CD14-positive monocyte (primary cell): ENCODE data around the gene EVC. TPM values are rescaled to one million over a fixed set of nuclear protein-coding genes. Genes with fewer than 3 reads are reported as not detected.

Source experiments
- DNase-seq, 3 donors: peaks; one replicate each; pipeline ENCODE4 v3.0.0-alpha.2; 2011 to 2022
- H2AFZ ChIP-seq: 2 replicates; pipeline ENCODE4 v1.6.0; 2012; ENCODE audit warnings: mild to moderate bottlenecking, low read depth, low read length, inconsistent platforms; ENCODE audit not compliant: insufficient read depth, poor library complexity, severe bottlenecking
- H3K27ac ChIP-seq, 2 donors: 1 replicate in 1 of 2; 2 replicates in 1 of 2; pipeline ENCODE4 v1.5.1; 2012 to 2013; ENCODE audit warnings: low read length in 2 of 2, control low read depth in 1 of 2, inconsistent platforms in 1 of 2, low read depth in 1 of 2, mild to moderate bottlenecking in 1 of 2
- H3K27me3 ChIP-seq, 2 donors: one replicate each; pipeline versions ENCODE4 v1.6.0 to v1.6.1; 2011 to 2013; ENCODE audit warnings: low read length in 2 of 2; ENCODE audit not compliant: control insufficient read depth in 2 of 2, insufficient read depth in 2 of 2
- H3K36me3 ChIP-seq, 2 donors: replicated peaks in 1 of 2; 1 replicate in 1 of 2; 2 replicates in 1 of 2; pipeline versions ENCODE4 v1.5.1 to v1.6.1; 2012 to 2013; ENCODE audit warnings: low read length in 2 of 2, control low read depth in 1 of 2, inconsistent platforms in 1 of 2, mild to moderate bottlenecking in 1 of 2; ENCODE audit not compliant: insufficient read depth in 2 of 2, control insufficient read depth in 1 of 2
- H3K4me1 ChIP-seq, 2 donors: 1 replicate in 1 of 2; 2 replicates in 1 of 2; pipeline versions ENCODE4 v1.5.1 to v1.6.1; 2012 to 2013; ENCODE audit warnings: low read length in 2 of 2, control low read depth in 1 of 2, inconsistent platforms in 1 of 2, mild to moderate bottlenecking in 1 of 2, moderate library complexity in 1 of 2; ENCODE audit not compliant: insufficient read depth in 2 of 2, control insufficient read depth in 1 of 2
- H3K4me2 ChIP-seq: replicated peaks from 2 replicates; pipeline ENCODE3; 2012; ENCODE audit warnings: low read length, moderate library complexity, mild to moderate bottlenecking; ENCODE audit not compliant: poor library complexity, severe bottlenecking; ENCODE audit errors: extremely low read depth
- H3K4me3 ChIP-seq, 3 experiments: fragments of 200-600 bp in 1 of 3; sonication (generic) in 1 of 3; replicated peaks in 1 of 3; 1 replicate in 2 of 3; 2 replicates in 1 of 3; pipeline ENCODE4 v1.5.1; 2011 to 2013; ENCODE audit warnings: low read length in 3 of 3, mild to moderate bottlenecking in 3 of 3, control low read depth in 2 of 3, low read depth in 2 of 3, inconsistent platforms in 1 of 3, moderate library complexity in 1 of 3
- H3K79me2 ChIP-seq: 2 replicates; pipeline ENCODE4 v1.6.0; 2012; ENCODE audit warnings: mild to moderate bottlenecking, control low read depth, inconsistent platforms, low read length, moderate library complexity; ENCODE audit not compliant: insufficient read depth
- H3K9ac ChIP-seq: 2 replicates; pipeline ENCODE4 v1.6.0; 2017; ENCODE audit warnings: low read length, mild to moderate bottlenecking; ENCODE audit not compliant: insufficient read depth, poor library complexity, severe bottlenecking
- H3K9me3 ChIP-seq, 2 donors: replicated peaks in 1 of 2; 1 replicate in 1 of 2; 2 replicates in 1 of 2; pipeline versions ENCODE4 v1.5.1 to v1.6.1; 2012 to 2013; ENCODE audit warnings: low read length in 2 of 2, control low read depth in 1 of 2; ENCODE audit not compliant: control insufficient read depth in 1 of 2, insufficient read depth in 1 of 2
- H4K20me1 ChIP-seq: 2 replicates; pipeline ENCODE4 v1.6.0; 2012; ENCODE audit warnings: mild to moderate bottlenecking, low read length, control low read depth, moderate library complexity; ENCODE audit not compliant: insufficient read depth
- H3K27ac Mint-ChIP-seq, 7 donors: one replicate each; pipeline ENCODE4 v1.8.0; 2020; ENCODE audit warnings: mild to moderate bottlenecking in 7 of 7, mixed read lengths in 7 of 7, moderate library complexity in 6 of 7, inconsistent platforms in 2 of 7
- H3K27me3 Mint-ChIP-seq, 3 donors: one replicate each; pipeline ENCODE4 v1.8.0; 2021 to 2022; ENCODE audit warnings: low read depth in 3 of 3, mild to moderate bottlenecking in 3 of 3, mixed read lengths in 3 of 3, moderate library complexity in 3 of 3, inconsistent platforms in 1 of 3
- H3K36me3 Mint-ChIP-seq, 2 donors: one replicate each; pipeline ENCODE4 v1.8.0; 2020; ENCODE audit warnings: mixed read lengths in 2 of 2, inconsistent platforms in 1 of 2, mild to moderate bottlenecking in 1 of 2
- H3K4me1 Mint-ChIP-seq: one replicate; pipeline ENCODE4 v1.8.0; 2020; ENCODE audit warnings: mild to moderate bottlenecking, mixed read lengths
- H3K4me3 Mint-ChIP-seq, 2 donors: one replicate each; pipeline ENCODE4 v1.8.0; 2020; ENCODE audit warnings: mild to moderate bottlenecking in 2 of 2, mixed read lengths in 2 of 2, moderate library complexity in 1 of 2
- H3K9me3 Mint-ChIP-seq, 7 donors: one replicate each; pipeline ENCODE4 v1.8.0; 2020 to 2022; ENCODE audit warnings: mixed read lengths in 7 of 7, mild to moderate bottlenecking in 6 of 7, moderate library complexity in 6 of 7, inconsistent platforms in 2 of 7
- CTCF ChIP-seq: fragments of 200-600 bp; IDR thresholded peaks from one replicate; pipeline ENCODE4 v1.8.0; 2022; ENCODE audit warnings: antibody characterized with exemption, mild to moderate bottlenecking
- WGBS: methylation state at CpG from one replicate; pipeline ENCODE4 v1.1.5; 2013; ENCODE audit warnings: missing lambda C conversion rate; ENCODE audit not compliant: insufficient coverage; 5-methylcytosine and 5-hydroxymethylcytosine counted together
- intact Hi-C, 2 donors: fragments of 100-400 bp; cut with micrococcal nuclease; formaldehyde crosslinking; loops; one replicate each; pipeline versions ENCODE4 v1.15.0 to v1.15.1; 2023
- polyA plus RNA-seq, 3 donors: library from polyadenylated mRNA; depleted of rRNA in 1 of 3; unstranded in 2 of 3; stranded (reverse) in 1 of 3; fragments of 300-500 nt in 2 of 3; fragments of >200 nt in 1 of 3; fragmentation: Illumina TruSeq in 2 of 3; gene quantifications; 1 replicate in 2 of 3; 2 replicates in 1 of 3; pipeline ENCODE4 v1.2.3, GENCODE V29; 2012 to 2021

EVC gene
- polyA plus RNA-seq, 3 donors: 0.36 TPM; not detected in 2

GRCh38 chr4:5782829-5783476, 72.0 kb downstream of the EVC start:
- Histone ChIP-seq H3K9ac (no peak overlapping the region), H3K27me3 (no peaks in the 10 kb centered on the region), H4K20me1 (no peaks in the 10 kb centered on the region), H3K4me2 (no peak overlapping the region), H2AFZ (no peak overlapping the region), H3K9me3 (peaks cover 0 to 4% of the 10 kb centered on the region in 2 donors), H3K36me3 (no peaks in the 10 kb centered on the region), H3K4me3 (no peak overlapping the region), H3K79me2 (no peaks in the 10 kb centered on the region), H3K4me1 (no peaks in the 10 kb centered on the region), H3K27ac (no peak overlapping the region)
- intact Hi-C loops: no loop called here
- Mint-ChIP-seq H3K27ac (peak overlapping the region in 1 of 7 donors; percentile 32), H3K36me3 (no peaks in the 10 kb centered on the region), H3K4me3 (no peak overlapping the region), H3K9me3 (peaks cover 4 to 14% (median 6%) of the 10 kb centered on the region in 7 donors), H3K27me3 (peaks cover 0 to 3% (median 2%) of the 10 kb centered on the region in 3 donors), H3K4me1 (no peaks in the 10 kb centered on the region)
- WGBS: 95% methylated on average over 6 of the region's 6 CpGs
- no peak for DNase-seq
- TF ChIP-seq CTCF: no peak

GRCh38 chr4:5783486-5783885, 72.5 kb downstream of the EVC start:
- Histone ChIP-seq H3K27ac (no peak overlapping the region), H4K20me1 (no peaks in the 10 kb centered on the region), H2AFZ (no peak overlapping the region), H3K27me3 (no peaks in the 10 kb centered on the region), H3K79me2 (no peaks in the 10 kb centered on the region), H3K9me3 (peaks cover 0 to 7% of the 10 kb centered on the region in 2 donors), H3K4me3 (no peak overlapping the region), H3K36me3 (no peaks in the 10 kb centered on the region), H3K4me2 (no peak overlapping the region), H3K9ac (no peak overlapping the region), H3K4me1 (no peaks in the 10 kb centered on the region)
- TF ChIP-seq CTCF: no peak
- no peak for DNase-seq
- H3K4me1 Mint-ChIP-seq: no peaks in the 10 kb centered on the region
- no peaks in the 10 kb centered on the region for H3K36me3 Mint-ChIP-seq
- intact Hi-C loops: no loop called here
- H3K4me3 Mint-ChIP-seq: no peak overlapping the region
- WGBS: 78% methylated on average over 10 of the region's 14 CpGs
- peaks cover 4 to 16% (median 7%) of the 10 kb centered on the region in 7 donors for H3K9me3 Mint-ChIP-seq
- peaks cover 0 to 3% (median 2%) of the 10 kb centered on the region in 3 donors for H3K27me3 Mint-ChIP-seq
- H3K27ac Mint-ChIP-seq: no peak overlapping the region
